Cardiac muscle cell (in vitro differentiated cells and primary cell): ENCODE measurements around the gene ITGA1. TPM values are rescaled to one million over a fixed set of nuclear protein-coding genes. Genes with fewer than 3 reads are reported as not detected.
"Not testable (repeated sequence)": the region's sequence is repeated elsewhere in the genome, so short reads cannot be mapped to it uniquely, and the experiment has no call there.

Experiments used
- DNase-seq, 2 donors: peaks; one replicate each; pipeline versions ENCODE4 v3.0.0 to v3.0.0-alpha.2; 2010 to 2017; ENCODE audit warnings: low read depth in 1 of 2, low spot score in 1 of 2
- H3K27ac ChIP-seq: fragments of 200-600 bp; sonication (generic); 2 replicates; pipeline ENCODE4 v1.5.1; 2016
- H3K27me3 ChIP-seq: fragments of 200-600 bp; sonication (generic); 2 replicates; pipeline ENCODE4 v1.6.0; 2016; ENCODE audit warnings: control low read depth
- H3K36me3 ChIP-seq: fragments of 200-600 bp; sonication (generic); 2 replicates; pipeline ENCODE4 v1.5.1; 2016; ENCODE audit warnings: control low read depth
- H3K4me1 ChIP-seq: fragments of 200-600 bp; sonication (generic); 2 replicates; pipeline ENCODE4 v1.8.1; 2017; ENCODE audit warnings: low read depth, mild to moderate bottlenecking, mixed run types
- H3K4me3 ChIP-seq: fragments of 200-600 bp; sonication (generic); 2 replicates; pipeline ENCODE4 v1.5.1; 2016; ENCODE audit warnings: mild to moderate bottlenecking
- H3K9me3 ChIP-seq: fragments of 200-600 bp; sonication (generic); 2 replicates; pipeline ENCODE4 v1.5.1; 2017; ENCODE audit warnings: low read depth, mild to moderate bottlenecking, control low read depth
- CTCF ChIP-seq: IDR thresholded peaks from 2 replicates; pipeline ENCODE4 v1.5.1; 2012; ENCODE audit warnings: low read depth, mild to moderate bottlenecking, low read length
- polyA plus RNA-seq: library from polyadenylated mRNA; unstranded; fragments of >200 nt; fragmentation: Nextera tagmentation; extraction: Ambion mirVana; gene quantifications from 2 replicates; pipeline ENCODE4 v1.2.1, GENCODE V29; 2016
- total RNA-seq: library from RNA; depleted of rRNA; stranded (reverse); fragments of >200 nt; gene quantifications from 2 replicates; pipeline ENCODE4 v1.2.3, GENCODE V29; 2016

ITGA1 gene
- total and polyA plus RNA-seq, 2 experiments from 2014 or later: 2.9 to 7.3 TPM

- no peak overlapping the region for H3K27ac ChIP-seq
- no peaks in the 10 kb centered on the region for H3K9me3 ChIP-seq
- peak in 1 of 2 donors; percentile 52 for DNase-seq
Measured at GRCh38 chr5:52844885-52845284, 57.2 kb downstream of the ITGA1 start.

GRCh38 chr5:52846182-52846842 lies 58.6 kb downstream of the ITGA1 start:
- Histone ChIP-seq H3K4me3 (no peak overlapping the region), H3K4me1 (no peaks in the 10 kb centered on the region), H3K36me3 (no peaks in the 10 kb centered on the region), H3K9me3 (no peaks in the 10 kb centered on the region), H3K27me3 (no peaks in the 10 kb centered on the region), H3K27ac (no peak overlapping the region)
- no peak for TF ChIP-seq CTCF
- peak in 1 of 2 donors; percentile 67 for DNase-seq

More at GRCh38 chr5:52844885-52845284, 57.2 kb downstream of the ITGA1 start:
- Histone ChIP-seq H3K36me3 (no peaks in the 10 kb centered on the region), H3K27me3 (no peaks in the 10 kb centered on the region), H3K4me3 (no peak overlapping the region), H3K4me1 (no peaks in the 10 kb centered on the region)
- no peak for TF ChIP-seq CTCF

- not testable (repeated sequence) for H3K4me1 ChIP-seq, H3K36me3 ChIP-seq, H3K4me3 ChIP-seq, H3K9me3 ChIP-seq, H3K27ac ChIP-seq, H3K27me3 ChIP-seq, DNase-seq
Measured at GRCh38 chr5:52848688-52849087, 61.0 kb downstream of the ITGA1 start.

GRCh38 chr5:52849544-52849943 lies 61.8 kb downstream of the ITGA1 start:
- Histone ChIP-seq H3K36me3 (no peaks in the 10 kb centered on the region), H3K27me3 (no peaks in the 10 kb centered on the region), H3K9me3 (no peaks in the 10 kb centered on the region), H3K4me3 (no peak overlapping the region), H3K27ac (no peak overlapping the region), H3K4me1 (no peaks in the 10 kb centered on the region)
- TF ChIP-seq CTCF: no peak
- no peak for DNase-seq

GRCh38 chr5:52853650-52854049 lies 65.9 kb downstream of the ITGA1 start:
- TF ChIP-seq CTCF: no peak
- no peaks in the 10 kb centered on the region for H3K4me1 ChIP-seq
- H3K27me3 ChIP-seq: no peaks in the 10 kb centered on the region
- H3K27ac ChIP-seq: no peak overlapping the region
- no peak overlapping the region for H3K4me3 ChIP-seq
- no peak for DNase-seq
- H3K9me3 ChIP-seq: no peaks in the 10 kb centered on the region
- H3K36me3 ChIP-seq: no peaks in the 10 kb centered on the region

GRCh38 chr5:52854301-52854700 lies 66.6 kb downstream of the ITGA1 start:
- Histone ChIP-seq H3K4me3 (no peak overlapping the region), H3K4me1 (no peaks in the 10 kb centered on the region), H3K27me3 (no peaks in the 10 kb centered on the region), H3K27ac (no peak overlapping the region), H3K9me3 (no peaks in the 10 kb centered on the region), H3K36me3 (no peaks in the 10 kb centered on the region)
- no peak for DNase-seq
- no peak for TF ChIP-seq CTCF
